ENCODE results near the gene KCNQ4.

KCNQ4 gene

GRCh38 chr1:40770296-40771070 lies 13.1 kb upstream of the KCNQ4 start:
- no peaks in the 10 kb centered on the region for H3K27me3 ChIP-seq (ENCODE audit: low read depth, low read length)
- H3K4me1 ChIP-seq (ENCODE audit: low read length) = no peaks in the 10 kb centered on the region
- no peak for TF ChIP-seq EZH2phosphoT487 (IDR thresholded peaks at IDR 0.05; ENCODE audit: low read depth)
- TF ChIP-seq, protein P1, sequence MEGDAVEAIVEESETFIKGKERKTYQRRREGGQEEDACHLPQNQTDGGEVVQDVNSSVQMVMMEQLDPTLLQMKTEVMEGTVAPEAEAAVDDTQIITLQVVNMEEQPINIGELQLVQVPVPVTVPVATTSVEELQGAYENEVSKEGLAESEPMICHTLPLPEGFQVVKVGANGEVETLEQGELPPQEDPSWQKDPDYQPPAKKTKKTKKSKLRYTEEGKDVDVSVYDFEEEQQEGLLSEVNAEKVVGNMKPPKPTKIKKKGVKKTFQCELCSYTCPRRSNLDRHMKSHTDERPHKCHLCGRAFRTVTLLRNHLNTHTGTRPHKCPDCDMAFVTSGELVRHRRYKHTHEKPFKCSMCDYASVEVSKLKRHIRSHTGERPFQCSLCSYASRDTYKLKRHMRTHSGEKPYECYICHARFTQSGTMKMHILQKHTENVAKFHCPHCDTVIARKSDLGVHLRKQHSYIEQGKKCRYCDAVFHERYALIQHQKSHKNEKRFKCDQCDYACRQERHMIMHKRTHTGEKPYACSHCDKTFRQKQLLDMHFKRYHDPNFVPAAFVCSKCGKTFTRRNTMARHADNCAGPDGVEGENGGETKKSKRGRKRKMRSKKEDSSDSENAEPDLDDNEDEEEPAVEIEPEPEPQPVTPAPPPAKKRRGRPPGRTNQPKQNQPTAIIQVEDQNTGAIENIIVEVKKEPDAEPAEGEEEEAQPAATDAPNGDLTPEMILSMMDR (IDR thresholded peaks at IDR 0.05; ENCODE audit: low read depth, low read length) = no peak
- no peaks in the 10 kb centered on the region for H4K20me1 ChIP-seq (ENCODE audit: insufficient read depth, low read length)
- no peak overlapping the region for H3K27ac ChIP-seq (ENCODE audit: low read length)
- H3K9ac ChIP-seq (ENCODE audit: low read length) = no peak overlapping the region
- no peak overlapping the region for H3K4me2 ChIP-seq (ENCODE audit: low read length)
- H3K4me3 ChIP-seq (ENCODE audit: low read length) = no peak overlapping the region
- H3K79me2 ChIP-seq (ENCODE audit: low read length) = no peaks in the 10 kb centered on the region
- H2AFZ ChIP-seq (ENCODE audit: low read depth, low read length) = no peak overlapping the region
- peaks cover 18% of the 10 kb centered on the region for H3K36me3 ChIP-seq (replicated peaks; ENCODE audit: low read depth, low read length)
- H3K9me3 ChIP-seq (ENCODE audit: insufficient read depth, low read length) = no peaks in the 10 kb centered on the region

- no peak overlapping the region for H3K27ac ChIP-seq (ENCODE audit: low read length)
- H2AFZ ChIP-seq (ENCODE audit: low read depth, low read length) = no peak overlapping the region
- H3K4me3 ChIP-seq (ENCODE audit: low read length) = no peak overlapping the region
- H3K9me3 ChIP-seq (ENCODE audit: insufficient read depth, low read length) = no peaks in the 10 kb centered on the region
- no peaks in the 10 kb centered on the region for H3K4me1 ChIP-seq (ENCODE audit: low read length)
- no peaks in the 10 kb centered on the region for H3K27me3 ChIP-seq (ENCODE audit: low read depth, low read length)
- H4K20me1 ChIP-seq (ENCODE audit: insufficient read depth, low read length) = no peaks in the 10 kb centered on the region
- H3K79me2 ChIP-seq (ENCODE audit: low read length) = no peaks in the 10 kb centered on the region
- no peak overlapping the region for H3K4me2 ChIP-seq (ENCODE audit: low read length)
- TF ChIP-seq, protein P1 (IDR thresholded peaks at IDR 0.05; ENCODE audit: low read depth, low read length) = no peak
- no peak for TF ChIP-seq EZH2phosphoT487 (IDR thresholded peaks at IDR 0.05; ENCODE audit: low read depth)
- H3K36me3 ChIP-seq (replicated peaks; ENCODE audit: low read depth, low read length) = peaks cover 21% of the 10 kb centered on the region
- H3K9ac ChIP-seq (ENCODE audit: low read length) = no peak overlapping the region
These were observed 11.2 kb upstream of the KCNQ4 start for GRCh38 chr1:40772146-40772955.

- no peak overlapping the region for H3K4me2 ChIP-seq (ENCODE audit: low read length)
- H3K27ac ChIP-seq (ENCODE audit: low read length) = no peak overlapping the region
- no peaks in the 10 kb centered on the region for H3K4me1 ChIP-seq (ENCODE audit: low read length)
- H3K9ac ChIP-seq (ENCODE audit: low read length) = no peak overlapping the region
- peaks cover 16% of the 10 kb centered on the region for H3K36me3 ChIP-seq (replicated peaks; ENCODE audit: low read depth, low read length)
- no peaks in the 10 kb centered on the region for H3K9me3 ChIP-seq (ENCODE audit: insufficient read depth, low read length)
- no peaks in the 10 kb centered on the region for H4K20me1 ChIP-seq (ENCODE audit: insufficient read depth, low read length)
- H2AFZ ChIP-seq (ENCODE audit: low read depth, low read length) = no peak overlapping the region
- no peaks in the 10 kb centered on the region for H3K27me3 ChIP-seq (ENCODE audit: low read depth, low read length)
- no peak for TF ChIP-seq EZH2phosphoT487 (IDR thresholded peaks at IDR 0.05; ENCODE audit: low read depth)
- TF ChIP-seq, protein P1 (IDR thresholded peaks at IDR 0.05; ENCODE audit: low read depth, low read length) = no peak
- no peaks in the 10 kb centered on the region for H3K79me2 ChIP-seq (ENCODE audit: low read length)
- H3K4me3 ChIP-seq (ENCODE audit: low read length) = no peak overlapping the region
These were observed 9.8 kb upstream of the KCNQ4 start for GRCh38 chr1:40773748-40774265.
